ENCODE results near the gene TSEN2. TPM values are rescaled to one million over a fixed set of nuclear protein-coding genes. Genes with fewer than 3 reads are reported as not detected.

The TSEN2 gene
- total RNA-seq, 1 experiment from 2014 or later: 35.5 TPM

DNA sequence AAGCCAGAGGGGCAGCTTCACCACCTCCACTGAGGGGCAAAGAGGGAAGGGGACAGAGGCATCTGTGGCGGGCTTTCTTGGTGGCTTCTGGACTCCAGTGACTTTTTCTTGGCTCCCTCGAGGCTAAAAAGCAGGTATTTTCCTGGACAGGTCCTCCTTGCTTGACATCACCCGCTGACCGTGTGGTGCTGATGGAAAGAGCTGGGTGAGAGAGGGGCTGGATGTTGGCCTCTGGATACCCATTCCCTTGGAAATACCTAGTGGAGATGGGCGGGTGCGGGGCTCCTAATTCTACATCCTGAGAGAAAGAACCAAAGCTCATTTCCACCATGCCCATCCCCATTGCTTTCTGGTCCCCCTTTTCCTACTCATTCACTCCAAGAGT is 47.1 kb upstream of the TSEN2 start:
- DNase-seq (ENCODE audit: low read depth, low spot score) (no peak), ATAC-seq (no peak)
- H3K36me3 ChIP-seq (ENCODE audit: control insufficient read depth in 1 of 2, insufficient read depth in 2 of 2, low read length in 2 of 2): no peaks in the 10 kb centered on the region
- H3K79me2 ChIP-seq (ENCODE audit: insufficient read depth, low read length): no peaks in the 10 kb centered on the region
- no TSS peak for BruUV-seq (replicated peaks)
- POLR2A ChIA-PET: no interaction called here
- intact Hi-C loops (cut with micrococcal nuclease): no loop called here
- H3K9me3 ChIP-seq (ENCODE audit: control insufficient read depth in 1 of 2, insufficient read depth in 1 of 2, low read depth in 1 of 2, low read length in 2 of 2): no peaks in the 10 kb centered on the region
- CTCF ChIA-PET: no interaction called here
- no peak overlapping the region for H3K27ac ChIP-seq (ENCODE audit: low read depth, low read length)
- no peaks in the 10 kb centered on the region for H4K20me1 ChIP-seq (ENCODE audit: insufficient read depth)
- H3K9me2 ChIP-seq (ENCODE audit: insufficient read depth): no peaks in the 10 kb centered on the region
- H3K27me3 ChIP-seq (ENCODE audit: insufficient read depth, low read length): no peaks in the 10 kb centered on the region
- H3K4me1 ChIP-seq (ENCODE audit: control insufficient read depth in 1 of 2, insufficient read depth in 2 of 2, low read length in 2 of 2): peaks cover 0 to 12% of the 10 kb centered on the region in 2 experiments; a peak in 1 of 4 replicates
- H3K9ac ChIP-seq (ENCODE audit: low read length): no peak overlapping the region
- H2AFZ ChIP-seq (ENCODE audit: low read depth, low read length, poor library complexity, severe bottlenecking): no peak overlapping the region
- no peak overlapping the region for H3K4me2 ChIP-seq (ENCODE audit: low read length)
- no peak for TF ChIP-seq JUND (IDR thresholded peaks at IDR 0.05)
- no peak for TF ChIP-seq YY1 (IDR thresholded peaks at IDR 0.05; ENCODE audit: extremely low read depth, insufficient replicate concordance, low read depth, low read length)
- TF ChIP-seq FOSL1 (IDR thresholded peaks at IDR 0.05; ENCODE audit: low read depth): no peak
- no peak for TF ChIP-seq CEBPB (IDR thresholded peaks at IDR 0.05; ENCODE audit: low read depth)
- TF ChIP-seq, protein P1, sequence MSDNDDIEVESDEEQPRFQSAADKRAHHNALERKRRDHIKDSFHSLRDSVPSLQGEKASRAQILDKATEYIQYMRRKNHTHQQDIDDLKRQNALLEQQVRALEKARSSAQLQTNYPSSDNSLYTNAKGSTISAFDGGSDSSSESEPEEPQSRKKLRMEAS (IDR thresholded peaks at IDR 0.05): no peak
- TF ChIP-seq EZH2 (IDR thresholded peaks at IDR 0.05): no peak
- TF ChIP-seq REST (IDR thresholded peaks at IDR 0.05; ENCODE audit: low read depth): no peak
- TF ChIP-seq EZH2phosphoT487 (IDR thresholded peaks at IDR 0.05; ENCODE audit: borderline replicate concordance): no peak
- no peak for TF ChIP-seq POLR2A (IDR thresholded peaks at IDR 0.05; ENCODE audit: borderline replicate concordance, extremely low read depth, insufficient read depth, insufficient read length)
- TF ChIP-seq ZNF274 (IDR thresholded peaks at IDR 0.05; ENCODE audit: low read depth, low read length): no peak
- TF ChIP-seq POLR2AphosphoS5 (IDR thresholded peaks at IDR 0.05; ENCODE audit: low read depth, low read length): no peak
- TF ChIP-seq TCF7L2 (IDR thresholded peaks at IDR 0.05; ENCODE audit: borderline replicate concordance, extremely low read depth, insufficient read depth, insufficient read length): no peak
- no peak for TF ChIP-seq EGR1 (IDR thresholded peaks at IDR 0.05; ENCODE audit: low read depth)
- TF ChIP-seq, protein P2, sequence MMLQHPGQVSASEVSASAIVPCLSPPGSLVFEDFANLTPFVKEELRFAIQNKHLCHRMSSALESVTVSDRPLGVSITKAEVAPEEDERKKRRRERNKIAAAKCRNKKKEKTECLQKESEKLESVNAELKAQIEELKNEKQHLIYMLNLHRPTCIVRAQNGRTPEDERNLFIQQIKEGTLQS (IDR thresholded peaks at IDR 0.05): no peak
- RAD21 ChIA-PET (ENCODE audit: low non-redundant PET in 1 of 2, low total read pairs in 2 of 2, uncharacterized antibody in 2 of 2, unreplicated experiment in 2 of 2): no interaction called here
- H3K4me3 ChIP-seq (replicated peaks in 1 of 2; ENCODE audit: low read depth in 1 of 2, low read length in 2 of 2): no peak overlapping the region

Measured in HCT116 (cell line).